Astrocyte (in vitro differentiated cells and primary cell): ENCODE results near the gene CFAP157.

Experiments
- CTCF ChIP-seq: IDR thresholded peaks from 2 replicates; pipeline ENCODE4 v1.5.1; 2011; ENCODE audit warnings: low read depth, mild to moderate bottlenecking, inconsistent platforms, low read length, moderate library complexity; ENCODE audit not compliant: insufficient read depth
- EZH2 ChIP-seq: IDR thresholded peaks from 2 replicates; pipeline ENCODE4 v1.6.1; 2012; ENCODE audit warnings: mild to moderate bottlenecking, low read length, inconsistent platforms; ENCODE audit not compliant: insufficient read depth

GRCh38 chr9:127707766-127708165 is 978 bp downstream of the CFAP157 start:
- TF ChIP-seq CTCF (no peak), EZH2 (no peak)
